ENCODE measurements around the gene CHD9NB.

The CHD9NB gene

DNA sequence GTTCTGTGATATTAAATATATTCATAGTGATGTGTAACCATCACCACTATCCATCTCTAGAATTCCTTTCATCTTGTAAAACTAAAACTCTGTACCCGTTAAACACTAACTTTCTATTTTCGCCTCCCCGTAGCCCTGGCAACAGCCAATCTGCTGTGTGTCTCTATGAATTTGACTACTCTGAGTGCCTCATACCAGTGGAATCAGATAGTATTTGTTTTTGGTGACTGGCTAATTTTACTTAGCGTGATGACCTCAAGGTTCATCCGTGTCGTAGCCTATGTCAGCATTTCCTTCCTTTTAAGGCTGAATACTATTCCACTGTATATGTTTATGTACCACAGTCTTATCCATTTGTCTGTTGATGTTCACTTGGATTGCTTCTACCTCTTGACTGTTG lies 20.3 kb upstream of the CHD9NB start:
- Histone ChIP-seq H3K27me3 (ENCODE audit: insufficient read depth, insufficient read length) (no peaks in the 10 kb centered on the region), H3K9me3 (ENCODE audit: insufficient read depth, low read length) (peaks cover 32% of the 10 kb centered on the region), H3K4me3 (ENCODE audit: insufficient read length, low read depth) (no peak overlapping the region), H3K4me1 (ENCODE audit: insufficient read depth, insufficient read length) (no peaks in the 10 kb centered on the region), H3K36me3 (ENCODE audit: insufficient read depth, insufficient read length, low read length) (peaks cover 27% of the 10 kb centered on the region), H3K9ac (ENCODE audit: insufficient read length, low read depth) (no peak overlapping the region)
- TF ChIP-seq ZNF274 (IDR thresholded peaks at IDR 0.05; ENCODE audit: low read depth, low read length) (no peak), YY1 (IDR thresholded peaks at IDR 0.05; ENCODE audit: insufficient read depth, insufficient read length) (no peak), SUZ12 (IDR thresholded peaks at IDR 0.05; ENCODE audit: extremely low read depth, insufficient read depth, insufficient read length) (no peak)
- no peak for DNase-seq (ENCODE audit: low read depth, low spot score)

DNA sequence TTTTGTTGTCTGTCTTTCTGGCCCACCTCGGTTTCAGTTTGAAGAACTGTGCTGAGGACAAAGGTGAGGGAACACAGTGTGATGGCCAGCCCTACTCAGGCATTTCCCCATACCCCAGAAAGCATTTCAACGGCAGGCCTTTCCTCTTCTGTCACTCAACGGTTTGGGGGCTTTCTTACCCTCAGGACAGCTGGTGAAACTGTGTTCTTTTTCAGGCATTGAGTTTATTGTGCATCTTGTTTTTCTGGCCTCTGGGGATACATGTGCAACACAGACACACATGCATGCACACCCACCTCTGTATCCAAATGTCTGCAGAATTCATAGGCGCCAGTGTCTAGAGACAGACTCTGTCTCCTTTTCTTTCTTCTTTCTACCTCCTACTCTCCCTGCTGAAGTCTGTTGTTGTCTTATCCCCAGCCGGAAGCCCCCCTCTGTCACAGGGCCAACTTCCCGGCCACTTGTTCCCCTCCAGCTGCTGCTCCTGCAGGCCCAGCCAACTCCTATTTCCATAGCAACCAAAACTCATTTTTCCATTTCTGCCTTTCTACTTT lies 19.1 kb upstream of the CHD9NB start:
- Histone ChIP-seq H3K9me3 (ENCODE audit: insufficient read depth, low read length) (peaks cover 29% of the 10 kb centered on the region), H3K4me1 (ENCODE audit: insufficient read depth, insufficient read length) (no peaks in the 10 kb centered on the region), H3K27me3 (ENCODE audit: insufficient read depth, insufficient read length) (no peaks in the 10 kb centered on the region), H3K9ac (ENCODE audit: insufficient read length, low read depth) (no peak overlapping the region), H3K4me3 (ENCODE audit: insufficient read length, low read depth) (no peak overlapping the region), H3K36me3 (ENCODE audit: insufficient read depth, insufficient read length, low read length) (peaks cover 36% of the 10 kb centered on the region)
- TF ChIP-seq YY1 (IDR thresholded peaks at IDR 0.05; ENCODE audit: insufficient read depth, insufficient read length) (no peak), ZNF274 (IDR thresholded peaks at IDR 0.05; ENCODE audit: low read depth, low read length) (no peak), SUZ12 (IDR thresholded peaks at IDR 0.05; ENCODE audit: extremely low read depth, insufficient read depth, insufficient read length) (no peak)
- DNase-seq (ENCODE audit: low read depth, low spot score), result no peak

- no peaks in the 10 kb centered on the region for H3K4me1 ChIP-seq (ENCODE audit: insufficient read depth, insufficient read length)
- peaks cover 43% of the 10 kb centered on the region for H3K36me3 ChIP-seq (ENCODE audit: insufficient read depth, insufficient read length, low read length)
- DNase-seq (ENCODE audit: low read depth, low spot score), result no peak
- no peak overlapping the region for H3K4me3 ChIP-seq (ENCODE audit: insufficient read length, low read depth)
- no peaks in the 10 kb centered on the region for H3K27me3 ChIP-seq (ENCODE audit: insufficient read depth, insufficient read length)
- H3K9ac ChIP-seq (ENCODE audit: insufficient read length, low read depth), result no peak overlapping the region
- H3K9me3 ChIP-seq (ENCODE audit: insufficient read depth, low read length), result peaks cover 24% of the 10 kb centered on the region
- no peak for TF ChIP-seq ZNF274 (IDR thresholded peaks at IDR 0.05; ENCODE audit: low read depth, low read length)
- no peak for TF ChIP-seq SUZ12 (IDR thresholded peaks at IDR 0.05; ENCODE audit: extremely low read depth, insufficient read depth, insufficient read length)
- no peak for TF ChIP-seq YY1 (IDR thresholded peaks at IDR 0.05; ENCODE audit: insufficient read depth, insufficient read length)
Measured at GRCh38 chr16:53069772-53070171, 17.1 kb upstream of the CHD9NB start.

DNA sequence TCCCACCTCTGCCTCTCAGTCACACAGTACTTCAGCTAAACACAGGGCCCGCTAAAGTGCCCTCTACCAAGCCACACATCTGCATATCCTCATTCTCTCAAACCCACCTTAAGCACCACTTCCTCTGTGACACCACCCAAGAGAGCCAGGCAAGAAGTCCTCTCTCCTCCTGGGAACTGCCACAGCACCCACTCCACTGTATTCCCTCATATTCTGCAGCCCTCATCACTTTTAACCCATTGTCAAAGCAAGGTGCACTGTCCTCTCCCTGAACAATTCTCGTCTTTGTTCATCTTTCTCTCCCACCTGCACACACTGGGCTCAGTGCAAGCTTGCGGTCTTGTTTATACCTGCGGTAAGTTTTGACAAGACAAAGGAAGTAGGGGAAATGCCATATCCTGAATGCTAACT lies 15.7 kb upstream of the CHD9NB start:
- no peak overlapping the region for H3K9ac ChIP-seq (ENCODE audit: insufficient read length, low read depth)
- H3K36me3 ChIP-seq (ENCODE audit: insufficient read depth, insufficient read length, low read length), result peaks cover 43% of the 10 kb centered on the region
- H3K4me1 ChIP-seq (ENCODE audit: insufficient read depth, insufficient read length), result no peaks in the 10 kb centered on the region
- no peak for TF ChIP-seq SUZ12 (IDR thresholded peaks at IDR 0.05; ENCODE audit: extremely low read depth, insufficient read depth, insufficient read length)
- TF ChIP-seq YY1 (IDR thresholded peaks at IDR 0.05; ENCODE audit: insufficient read depth, insufficient read length), result no peak
- TF ChIP-seq ZNF274 (IDR thresholded peaks at IDR 0.05; ENCODE audit: low read depth, low read length), result no peak
- H3K27me3 ChIP-seq (ENCODE audit: insufficient read depth, insufficient read length), result no peaks in the 10 kb centered on the region
- DNase-seq (ENCODE audit: low read depth, low spot score), result no peak
- H3K9me3 ChIP-seq (ENCODE audit: insufficient read depth, low read length), result peaks cover 12% of the 10 kb centered on the region
- H3K4me3 ChIP-seq (ENCODE audit: insufficient read length, low read depth), result no peak overlapping the region

DNA sequence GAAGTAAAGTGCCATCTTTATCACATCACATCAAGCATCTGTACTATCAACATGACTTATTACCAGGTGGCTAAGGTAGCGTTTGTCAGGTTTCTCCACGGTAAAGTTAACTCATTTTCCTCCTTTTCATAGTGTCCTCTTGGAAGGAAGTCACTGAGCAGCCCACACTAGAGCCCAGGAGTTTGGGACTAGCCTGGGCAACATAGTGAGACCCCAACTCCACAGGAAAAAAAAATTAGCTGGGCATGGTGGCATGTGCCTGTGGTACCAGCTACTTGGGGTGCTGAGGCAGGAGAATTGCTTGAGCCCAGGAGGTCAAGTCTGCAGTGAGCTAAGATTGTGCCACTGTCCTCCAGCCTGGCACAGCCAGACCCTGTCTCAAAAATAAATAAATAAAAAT lies 15.0 kb upstream of the CHD9NB start:
- no peak overlapping the region for H3K9ac ChIP-seq (ENCODE audit: insufficient read length, low read depth)
- H3K4me1 ChIP-seq (ENCODE audit: insufficient read depth, insufficient read length), result no peaks in the 10 kb centered on the region
- H3K36me3 ChIP-seq (ENCODE audit: insufficient read depth, insufficient read length, low read length), result peaks cover 43% of the 10 kb centered on the region
- TF ChIP-seq YY1 (IDR thresholded peaks at IDR 0.05; ENCODE audit: insufficient read depth, insufficient read length), result no peak
- no peak for TF ChIP-seq ZNF274 (IDR thresholded peaks at IDR 0.05; ENCODE audit: low read depth, low read length)
- TF ChIP-seq SUZ12 (IDR thresholded peaks at IDR 0.05; ENCODE audit: extremely low read depth, insufficient read depth, insufficient read length), result no peak
- H3K4me3 ChIP-seq (ENCODE audit: insufficient read length, low read depth), result no peak overlapping the region
- no peaks in the 10 kb centered on the region for H3K27me3 ChIP-seq (ENCODE audit: insufficient read depth, insufficient read length)
- no peak for DNase-seq (ENCODE audit: low read depth, low spot score)
- peaks cover 6% of the 10 kb centered on the region; the same call in 1 of the 2 replicates for H3K9me3 ChIP-seq (ENCODE audit: insufficient read depth, low read length)

- DNase-seq (ENCODE audit: low read depth, low spot score), result no peak
- no peak for TF ChIP-seq SUZ12 (IDR thresholded peaks at IDR 0.05; ENCODE audit: extremely low read depth, insufficient read depth, insufficient read length)
- TF ChIP-seq ZNF274 (IDR thresholded peaks at IDR 0.05; ENCODE audit: low read depth, low read length), result no peak
- no peak for TF ChIP-seq YY1 (IDR thresholded peaks at IDR 0.05; ENCODE audit: insufficient read depth, insufficient read length)
- H3K36me3 ChIP-seq (ENCODE audit: insufficient read depth, insufficient read length, low read length), result peaks cover 47% of the 10 kb centered on the region
- no peaks in the 10 kb centered on the region for H3K9me3 ChIP-seq (ENCODE audit: insufficient read depth, low read length)
- H3K4me1 ChIP-seq (ENCODE audit: insufficient read depth, insufficient read length), result no peaks in the 10 kb centered on the region
- no peak overlapping the region for H3K9ac ChIP-seq (ENCODE audit: insufficient read length, low read depth)
- H3K4me3 ChIP-seq (ENCODE audit: insufficient read length, low read depth), result no peak overlapping the region
- H3K27me3 ChIP-seq (ENCODE audit: insufficient read depth, insufficient read length), result no peaks in the 10 kb centered on the region
Measured at GRCh38 chr16:53065461-53066061, 12.9 kb upstream of the CHD9NB start.

GRCh38 chr16:53064081-53064578 lies 11.4 kb upstream of the CHD9NB start:
- peaks cover 50% of the 10 kb centered on the region for H3K36me3 ChIP-seq (ENCODE audit: insufficient read depth, insufficient read length, low read length)
- no peaks in the 10 kb centered on the region for H3K4me1 ChIP-seq (ENCODE audit: insufficient read depth, insufficient read length)
- no peaks in the 10 kb centered on the region for H3K9me3 ChIP-seq (ENCODE audit: insufficient read depth, low read length)
- H3K4me3 ChIP-seq (ENCODE audit: insufficient read length, low read depth), result no peak overlapping the region
- no peak for DNase-seq (ENCODE audit: low read depth, low spot score)
- H3K9ac ChIP-seq (ENCODE audit: insufficient read length, low read depth), result no peak overlapping the region
- no peaks in the 10 kb centered on the region for H3K27me3 ChIP-seq (ENCODE audit: insufficient read depth, insufficient read length)
- no peak for TF ChIP-seq SUZ12 (IDR thresholded peaks at IDR 0.05; ENCODE audit: extremely low read depth, insufficient read depth, insufficient read length)
- TF ChIP-seq YY1 (IDR thresholded peaks at IDR 0.05; ENCODE audit: insufficient read depth, insufficient read length), result no peak
- TF ChIP-seq ZNF274 (IDR thresholded peaks at IDR 0.05; ENCODE audit: low read depth, low read length), result no peak

Measured in NT2/D1 (cell line).